ENCODE measurements around the gene GLCE. TPM values are rescaled to one million over a fixed set of nuclear protein-coding genes. Genes with fewer than 3 reads are reported as not detected.
"Not testable (repeated sequence)": the region's sequence is repeated elsewhere in the genome, so short reads cannot be mapped to it uniquely, and the experiment has no call there.

Gene GLCE
- total and polyA plus RNA-seq, 10 of the 15 experiments (the other 5 are each of a cell fraction or from before 2014, with no cell fraction given), result 2.1 to 11.9 (median 2.9) TPM

DNA sequence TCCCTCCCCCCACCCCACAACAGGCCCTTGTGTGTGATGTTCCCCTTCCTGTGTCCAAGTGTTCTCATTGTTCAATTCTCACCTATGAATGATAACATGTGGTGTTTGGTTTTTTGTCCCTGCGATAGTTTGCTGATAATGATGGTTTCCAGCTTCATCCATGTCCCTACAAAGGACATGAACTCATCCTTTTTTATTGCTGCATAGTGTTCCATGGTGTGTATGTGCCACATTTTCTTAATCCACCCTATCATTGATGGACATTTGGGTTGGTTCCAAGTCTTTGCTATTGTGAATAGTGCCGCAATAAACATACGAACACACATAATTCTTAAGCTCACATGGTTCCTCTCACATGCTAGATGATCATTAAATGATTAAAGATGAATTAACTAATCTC, 9.1 kb downstream of the GLCE start:
- BruUV-seq (replicated peaks); in situ Hi-C loops (cut with MboI); RAD21 ChIA-PET (ENCODE audit: unreplicated experiment); POLR2A ChIA-PET; H3K9me3 ChIP-seq (replicated peaks; ENCODE audit: control insufficient read depth, insufficient read depth, low read length); H3K27me3 ChIP-seq (replicated peaks in 1 of 2; ENCODE audit: control insufficient read depth in 2 of 2, insufficient read depth in 2 of 2, low read length in 1 of 2); H4K20me1 ChIP-seq (ENCODE audit: control insufficient read depth, insufficient read depth); H3K4me2 ChIP-seq (ENCODE audit: control insufficient read depth, insufficient read depth); H2AFZ ChIP-seq (ENCODE audit: control insufficient read depth, low read depth, low read length); ATAC-seq; H3K36me3 ChIP-seq (ENCODE audit: control insufficient read depth in 2 of 2, insufficient read depth in 2 of 2, low read length in 1 of 2); H3K4me3 ChIP-seq; CTCF ChIA-PET; H3K79me2 ChIP-seq (ENCODE audit: control insufficient read depth, insufficient read depth, low read length); H3K4me1 ChIP-seq (ENCODE audit: control insufficient read depth, insufficient read depth, low read length); H3K9ac ChIP-seq (ENCODE audit: control insufficient read depth, insufficient read depth, low read length); intact Hi-C loops (cut with micrococcal nuclease; ENCODE audit: unreplicated experiment); DNase-seq (ENCODE audit: low read depth, low spot score); H3K27ac ChIP-seq (ENCODE audit: control insufficient read depth, insufficient read depth); SMC1A ChIA-PET (ENCODE audit: uncharacterized antibody, unreplicated experiment); FAIRE-seq: not testable (repeated sequence)
- 87% methylated on average over 3 of the region's 3 CpGs for WGBS (ENCODE audit: insufficient coverage, insufficient replicate concordance, low lambda C conversion rate, missing lambda C conversion rate)

- FAIRE-seq (no peak), DNase-seq (ENCODE audit: low read depth, low spot score) (no peak), ATAC-seq (no peak)
- H3K9me3 ChIP-seq (replicated peaks; ENCODE audit: control insufficient read depth, insufficient read depth, low read length), result no peaks in the 10 kb centered on the region
- BruUV-seq (replicated peaks), result no TSS peak
- no peaks in the 10 kb centered on the region for H3K79me2 ChIP-seq (ENCODE audit: control insufficient read depth, insufficient read depth, low read length)
- no peak overlapping the region for H2AFZ ChIP-seq (ENCODE audit: control insufficient read depth, low read depth, low read length)
- no peak overlapping the region for H3K27ac ChIP-seq (ENCODE audit: control insufficient read depth, insufficient read depth)
- 51% methylated on average over 3 of the region's 3 CpGs for whole genome bisulfite sequencing (ENCODE audit: insufficient coverage, insufficient replicate concordance, low lambda C conversion rate, missing lambda C conversion rate)
- ChIA-PET RAD21 (ENCODE audit: unreplicated experiment) (no interaction called here), SMC1A (ENCODE audit: uncharacterized antibody, unreplicated experiment) (interaction anchor here (0.7 kb wide), 1 partner anchor 9 kb away, joined by 3 read pairs; no protein-coding TSS in a partner anchor), POLR2A (interaction anchor here (0.6 to 0.7 kb wide), 2 partner anchors 10 to 1455 kb away, joined by 5 to 6 read pairs; partner anchors contain the start of gene GLCE), CTCF (interaction anchor here (0.6 kb wide), 1 partner anchor 13 kb away, joined by 3 read pairs; no protein-coding TSS in a partner anchor)
- intact Hi-C loops (cut with micrococcal nuclease; ENCODE audit: unreplicated experiment), result no loop called here
- in situ Hi-C loops (cut with MboI), result no loop called here
- no peak overlapping the region for H3K4me2 ChIP-seq (ENCODE audit: control insufficient read depth, insufficient read depth)
- H3K4me1 ChIP-seq (ENCODE audit: control insufficient read depth, insufficient read depth, low read length), result no peaks in the 10 kb centered on the region
- TF ChIP-seq FOXM1 (IDR thresholded peaks at IDR 0.05; ENCODE audit: low read depth, low read length) (no peak), ATF3 (IDR thresholded peaks at IDR 0.05; ENCODE audit: borderline replicate concordance, extremely low read depth, low read depth, low read length) (no peak), TCF7 (IDR thresholded peaks at IDR 0.05; ENCODE audit: borderline replicate concordance) (no peak), CBX3 (IDR thresholded peaks at IDR 0.05; ENCODE audit: borderline replicate concordance, low read depth) (no peak), CBFB (IDR thresholded peaks at IDR 0.05; ENCODE audit: low read depth) (no peak), SIX5 (IDR thresholded peaks at IDR 0.05; ENCODE audit: low read depth, low read length, severe bottlenecking) (no peak), ZZZ3 (IDR thresholded peaks at IDR 0.05; ENCODE audit: control insufficient read depth, insufficient read length, low read depth) (no peak)
- TF ChIP-seq, protein P1, sequence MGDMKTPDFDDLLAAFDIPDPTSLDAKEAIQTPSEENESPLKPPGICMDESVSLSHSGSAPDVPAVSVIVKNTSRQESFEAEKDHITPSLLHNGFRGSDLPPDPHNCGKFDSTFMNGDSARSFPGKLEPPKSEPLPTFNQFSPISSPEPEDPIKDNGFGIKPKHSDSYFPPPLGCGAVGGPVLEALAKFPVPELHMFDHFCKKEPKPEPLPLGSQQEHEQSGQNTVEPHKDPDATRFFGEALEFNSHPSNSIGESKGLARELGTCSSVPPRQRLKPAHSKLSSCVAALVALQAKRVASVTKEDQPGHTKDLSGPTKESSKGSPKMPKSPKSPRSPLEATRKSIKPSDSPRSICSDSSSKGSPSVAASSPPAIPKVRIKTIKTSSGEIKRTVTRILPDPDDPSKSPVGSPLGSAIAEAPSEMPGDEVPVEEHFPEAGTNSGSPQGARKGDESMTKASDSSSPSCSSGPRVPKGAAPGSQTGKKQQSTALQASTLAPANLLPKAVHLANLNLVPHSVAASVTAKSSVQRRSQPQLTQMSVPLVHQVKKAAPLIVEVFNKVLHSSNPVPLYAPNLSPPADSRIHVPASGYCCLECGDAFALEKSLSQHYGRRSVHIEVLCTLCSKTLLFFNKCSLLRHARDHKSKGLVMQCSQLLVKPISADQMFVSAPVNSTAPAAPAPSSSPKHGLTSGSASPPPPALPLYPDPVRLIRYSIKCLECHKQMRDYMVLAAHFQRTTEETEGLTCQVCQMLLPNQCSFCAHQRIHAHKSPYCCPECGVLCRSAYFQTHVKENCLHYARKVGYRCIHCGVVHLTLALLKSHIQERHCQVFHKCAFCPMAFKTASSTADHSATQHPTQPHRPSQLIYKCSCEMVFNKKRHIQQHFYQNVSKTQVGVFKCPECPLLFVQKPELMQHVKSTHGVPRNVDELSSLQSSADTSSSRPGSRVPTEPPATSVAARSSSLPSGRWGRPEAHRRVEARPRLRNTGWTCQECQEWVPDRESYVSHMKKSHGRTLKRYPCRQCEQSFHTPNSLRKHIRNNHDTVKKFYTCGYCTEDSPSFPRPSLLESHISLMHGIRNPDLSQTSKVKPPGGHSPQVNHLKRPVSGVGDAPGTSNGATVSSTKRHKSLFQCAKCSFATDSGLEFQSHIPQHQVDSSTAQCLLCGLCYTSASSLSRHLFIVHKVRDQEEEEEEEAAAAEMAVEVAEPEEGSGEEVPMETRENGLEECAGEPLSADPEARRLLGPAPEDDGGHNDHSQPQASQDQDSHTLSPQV (IDR thresholded peaks at IDR 0.05), result no peak
- H3K4me3 ChIP-seq, result no peak overlapping the region
- no peaks in the 10 kb centered on the region for H4K20me1 ChIP-seq (ENCODE audit: control insufficient read depth, insufficient read depth)
- H3K9ac ChIP-seq (ENCODE audit: control insufficient read depth, insufficient read depth, low read length), result no peak overlapping the region
- no peaks in the 10 kb centered on the region for H3K27me3 ChIP-seq (replicated peaks in 1 of 2; ENCODE audit: control insufficient read depth in 2 of 2, insufficient read depth in 2 of 2, low read length in 1 of 2)
- H3K36me3 ChIP-seq (ENCODE audit: control insufficient read depth in 2 of 2, insufficient read depth in 2 of 2, low read length in 1 of 2), result no peaks in the 10 kb centered on the region
Measured at GRCh38 chr15:69170597-69170996, 10.2 kb downstream of the GLCE start.

Data from GM12878 (cell line).